ENCODE measurements around the gene FAM168A.

The FAM168A gene

GRCh38 chr11:73416786-73417185 is 181.1 kb downstream of the FAM168A start:
- no peak for DNase-seq

GRCh38 chr11:73415854-73416615 is 181.9 kb downstream of the FAM168A start:
- no peak for DNase-seq

GRCh38 chr11:73414977-73415651 is 182.8 kb downstream of the FAM168A start:
- no peak for DNase-seq

- no peak for DNase-seq
Measured at GRCh38 chr11:73413256-73413655, 184.7 kb downstream of the FAM168A start.

GRCh38 chr11:73412308-73412707 is 185.6 kb downstream of the FAM168A start:
- DNase-seq, result no peak

GRCh38 chr11:73411031-73411430 is 186.9 kb downstream of the FAM168A start:
- no peak for DNase-seq

GRCh38 chr11:73410627-73411026 is 187.3 kb downstream of the FAM168A start:
- no peak for DNase-seq

- DNase-seq, result no peak
Measured at GRCh38 chr11:73409431-73409830, 188.5 kb downstream of the FAM168A start.

GRCh38 chr11:73406619-73407018 is 191.3 kb downstream of the FAM168A start:
- DNase-seq, result no peak

GRCh38 chr11:73406131-73406530 is 191.8 kb downstream of the FAM168A start:
- DNase-seq, result no peak

- DNase-seq, result no peak
Measured at GRCh38 chr11:73405146-73405510, 192.8 kb downstream of the FAM168A start.

GRCh38 chr11:73404506-73405145 is 193.3 kb downstream of the FAM168A start:
- no peak for DNase-seq

- no peak for DNase-seq
Measured at GRCh38 chr11:73404048-73404447, 193.9 kb downstream of the FAM168A start.

GRCh38 chr11:73403541-73403940 is 194.4 kb downstream of the FAM168A start:
- DNase-seq, result no peak

GRCh38 chr11:73402834-73403185 is 195.1 kb downstream of the FAM168A start:
- DNase-seq, result no peak

GRCh38 chr11:73401924-73402833 is 195.7 kb downstream of the FAM168A start:
- DNase-seq, result no peak

- no peak for DNase-seq
Measured at GRCh38 chr11:73401217-73401923, 196.5 kb downstream of the FAM168A start.

- DNase-seq, result no peak
Measured at GRCh38 chr11:73400293-73400692, 197.6 kb downstream of the FAM168A start.

- DNase-seq, result no peak
Measured at GRCh38 chr11:73399636-73400035, 198.3 kb downstream of the FAM168A start.

GRCh38 chr11:73399159-73399590 is 198.7 kb downstream of the FAM168A start:
- no peak for DNase-seq

- DNase-seq, result no peak
Measured at GRCh38 chr11:73398721-73399120, 199.2 kb downstream of the FAM168A start.

GRCh38 chr11:73398132-73398526 is 199.8 kb downstream of the FAM168A start:
- DNase-seq, result no peak
